PC-9 (cell line): ENCODE results near the gene VPS50. TPM values are rescaled to one million over a fixed set of nuclear protein-coding genes. Genes with fewer than 3 reads are reported as not detected.

Experiments
- BruUV-seq: library from RNA; stranded (reverse); fragments of 400-500 nt; replicated peaks from 2 replicates; lab custom pipeline; 2021; lab: Mats Ljungman, UMichigan
- CTCF ChIA-PET: fragments of 300-600 bp; sonication (Branson Sonifier 250); formaldehyde crosslinking; loops from one replicate; lab custom pipeline; 2022; ENCODE audit warnings: antibody characterized with exemption; lab: Charles Lee
- POLR2A ChIA-PET: fragments of 300-600 bp; sonication (Branson Sonifier 250); formaldehyde crosslinking; loops from one replicate; lab custom pipeline; 2022; ENCODE audit warnings: antibody characterized with exemption; ENCODE audit not compliant: unreplicated experiment; lab: Charles Lee
- DNase-seq, 2 experiments: peaks; one replicate each; pipeline versions ENCODE4 v3.0.0 to v3.0.0-alpha.2; 2015 to 2022; ENCODE audit warnings: mixed read lengths in 1 of 2
- H2AFZ ChIP-seq: fragments of 200-600 bp; sonication (generic); 2 replicates; pipeline ENCODE4 v1.8.1; 2017; ENCODE audit warnings: antibody characterized with exemption
- H3F3A ChIP-seq: fragments of 200-600 bp; sonication (generic); 2 replicates; pipeline ENCODE4 v1.8.1; 2017; ENCODE audit warnings: antibody characterized with exemption, mild to moderate bottlenecking, low read depth; ENCODE audit not compliant: insufficient read depth
- H3K27ac ChIP-seq: fragments of 200-600 bp; sonication (generic); 2 replicates; pipeline ENCODE4 v1.6.1; 2016; ENCODE audit warnings: mixed run types
- H3K27me3 ChIP-seq: fragments of 200-600 bp; sonication (generic); 2 replicates; pipeline ENCODE4 v1.6.1; 2016; ENCODE audit warnings: low read depth, mixed run types; ENCODE audit not compliant: insufficient read depth
- H3K36me3 ChIP-seq: fragments of 200-600 bp; sonication (generic); 2 replicates; pipeline ENCODE4 v1.6.1; 2016; ENCODE audit warnings: low read depth, mixed run types
- H3K4me1 ChIP-seq: fragments of 200-600 bp; sonication (generic); replicated peaks from 2 replicates; pipeline ENCODE4 v1.6.1; 2016; ENCODE audit warnings: mixed run types; ENCODE audit not compliant: insufficient read depth
- H3K4me2 ChIP-seq: fragments of 200-600 bp; sonication (generic); 2 replicates; pipeline ENCODE4 v1.6.1; 2017; ENCODE audit warnings: mixed run types
- H3K4me3 ChIP-seq: fragments of 200-600 bp; sonication (generic); 2 replicates; pipeline ENCODE4 v1.6.1; 2016; ENCODE audit warnings: mixed run types
- H3K79me2 ChIP-seq: fragments of 200-600 bp; sonication (generic); 2 replicates; pipeline ENCODE4 v1.6.1; 2017; ENCODE audit warnings: low read depth, mixed run types
- H3K9me2 ChIP-seq: fragments of 200-600 bp; sonication (generic); 2 replicates; pipeline ENCODE4 v1.8.1; 2017; ENCODE audit warnings: mild to moderate bottlenecking; ENCODE audit not compliant: insufficient read depth
- H3K9me3 ChIP-seq: fragments of 200-600 bp; sonication (generic); 2 replicates; pipeline ENCODE4 v1.8.1; 2016; ENCODE audit warnings: low read depth; ENCODE audit not compliant: insufficient read depth
- H4K20me1 ChIP-seq: fragments of 200-600 bp; sonication (generic); 2 replicates; pipeline ENCODE4 v1.8.1; 2017; ENCODE audit not compliant: insufficient read depth
- EZH2 ChIP-seq: fragments of 200-600 bp; sonication (generic); IDR thresholded peaks from 2 replicates; pipeline ENCODE4 v1.8.0; 2017; ENCODE audit warnings: antibody characterized with exemption, low read depth
- intact Hi-C: fragments of 100-400 bp; cut with micrococcal nuclease; formaldehyde crosslinking; loops from one replicate; pipeline ENCODE4 v1.10.0; 2022; ENCODE audit not compliant: unreplicated experiment
- total RNA-seq: library from RNA; stranded (reverse); gene quantifications from 2 replicates; pipeline ENCODE4 v1.2.3, GENCODE V29; 2021
- TF ChIP-seq, protein P1 (sequence below): fragments of 200-600 bp; sonication (generic); conservative IDR thresholded peaks from 2 replicates; pipeline ENCODE4 v1.6.1; 2017; ENCODE audit warnings: mixed run types, antibody characterized with exemption, mild to moderate bottlenecking, moderate library complexity

The VPS50 gene
- total RNA-seq, 1 experiment from 2014 or later = 32.2 TPM

DNA sequence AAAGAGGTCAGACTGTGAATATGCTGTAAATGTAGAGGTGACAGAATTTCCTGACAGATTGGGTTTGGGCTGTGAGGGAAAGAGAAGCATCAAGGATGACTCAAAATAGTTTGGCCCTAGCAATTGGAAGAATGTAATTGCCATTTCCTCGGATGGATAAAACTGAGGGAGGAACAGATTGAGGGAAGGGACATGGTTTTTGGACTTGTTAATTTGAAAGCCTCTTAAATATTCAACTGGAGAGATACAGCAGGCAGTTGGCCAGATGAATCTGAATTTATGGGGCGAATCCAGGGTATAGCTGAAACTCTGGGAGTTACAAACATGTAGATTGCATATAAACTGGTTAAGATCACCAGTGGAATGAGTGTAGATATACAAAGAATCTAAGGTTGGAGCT, 3.4 kb downstream of the VPS50 start:
- H3K9me3 ChIP-seq = no peaks in the 10 kb centered on the region
- H3K4me3 ChIP-seq = no peak overlapping the region
- H4K20me1 ChIP-seq = peaks cover 3% of the 10 kb centered on the region; the same call in 1 of the 2 replicates
- H3K4me2 ChIP-seq = no peak overlapping the region
- H3F3A ChIP-seq = peaks cover 11% of the 10 kb centered on the region; the same call in 1 of the 2 replicates
- H3K36me3 ChIP-seq = no peaks in the 10 kb centered on the region
- BruUV-seq = no TSS peak
- no peaks in the 10 kb centered on the region for H3K27me3 ChIP-seq
- CTCF ChIA-PET = no interaction called here
- no peak overlapping the region for H3K27ac ChIP-seq
- POLR2A ChIA-PET = no interaction called here
- no peak for DNase-seq
- intact Hi-C loops = no loop called here
- no peaks in the 10 kb centered on the region for H3K9me2 ChIP-seq
- H2AFZ ChIP-seq = no peak overlapping the region
- no peak for TF ChIP-seq EZH2
- TF ChIP-seq, protein P1, sequence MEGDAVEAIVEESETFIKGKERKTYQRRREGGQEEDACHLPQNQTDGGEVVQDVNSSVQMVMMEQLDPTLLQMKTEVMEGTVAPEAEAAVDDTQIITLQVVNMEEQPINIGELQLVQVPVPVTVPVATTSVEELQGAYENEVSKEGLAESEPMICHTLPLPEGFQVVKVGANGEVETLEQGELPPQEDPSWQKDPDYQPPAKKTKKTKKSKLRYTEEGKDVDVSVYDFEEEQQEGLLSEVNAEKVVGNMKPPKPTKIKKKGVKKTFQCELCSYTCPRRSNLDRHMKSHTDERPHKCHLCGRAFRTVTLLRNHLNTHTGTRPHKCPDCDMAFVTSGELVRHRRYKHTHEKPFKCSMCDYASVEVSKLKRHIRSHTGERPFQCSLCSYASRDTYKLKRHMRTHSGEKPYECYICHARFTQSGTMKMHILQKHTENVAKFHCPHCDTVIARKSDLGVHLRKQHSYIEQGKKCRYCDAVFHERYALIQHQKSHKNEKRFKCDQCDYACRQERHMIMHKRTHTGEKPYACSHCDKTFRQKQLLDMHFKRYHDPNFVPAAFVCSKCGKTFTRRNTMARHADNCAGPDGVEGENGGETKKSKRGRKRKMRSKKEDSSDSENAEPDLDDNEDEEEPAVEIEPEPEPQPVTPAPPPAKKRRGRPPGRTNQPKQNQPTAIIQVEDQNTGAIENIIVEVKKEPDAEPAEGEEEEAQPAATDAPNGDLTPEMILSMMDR = no peak
- peaks cover 8% of the 10 kb centered on the region; the same call in 1 of the 2 replicates for H3K4me1 ChIP-seq
- peaks cover 27% of the 10 kb centered on the region for H3K79me2 ChIP-seq

DNA sequence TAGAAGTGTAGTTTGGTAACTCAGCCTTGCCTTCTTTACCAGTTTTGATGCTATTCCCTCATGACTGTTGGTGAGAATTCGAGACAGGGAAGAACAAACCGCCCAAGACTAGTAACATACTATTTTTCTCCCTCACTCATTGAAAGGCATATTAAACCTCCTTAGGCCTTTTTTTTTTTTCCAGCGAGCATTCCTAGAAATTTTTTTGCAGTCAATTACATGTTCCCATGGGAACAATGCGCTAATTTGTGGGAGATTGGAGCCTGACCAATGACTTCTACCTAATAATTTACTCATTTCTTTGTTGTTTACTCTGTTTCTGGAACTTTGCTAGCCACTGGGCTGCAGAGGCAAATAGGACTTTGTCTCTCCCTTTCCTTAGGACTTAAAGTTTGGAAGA, 6.0 kb downstream of the VPS50 start:
- intact Hi-C loops = no loop called here
- BruUV-seq = no TSS peak
- Histone ChIP-seq H3K27me3 (no peaks in the 10 kb centered on the region), H3F3A (no peaks in the 10 kb centered on the region), H3K27ac (no peak overlapping the region), H3K36me3 (no peaks in the 10 kb centered on the region), H3K4me3 (no peak overlapping the region), H4K20me1 (peaks cover 3% of the 10 kb centered on the region; the same call in 1 of the 2 replicates), H3K9me2 (no peaks in the 10 kb centered on the region), H3K4me2 (no peak overlapping the region), H3K79me2 (peaks cover 21% of the 10 kb centered on the region), H3K4me1 (no peaks in the 10 kb centered on the region; the same call in 1 of the 2 replicates), H3K9me3 (no peaks in the 10 kb centered on the region), H2AFZ (no peak overlapping the region)
- ChIA-PET POLR2A (no interaction called here), CTCF (no interaction called here)
- no peak for DNase-seq
- no peak for TF ChIP-seq EZH2
- TF ChIP-seq, protein P1 = no peak

DNA sequence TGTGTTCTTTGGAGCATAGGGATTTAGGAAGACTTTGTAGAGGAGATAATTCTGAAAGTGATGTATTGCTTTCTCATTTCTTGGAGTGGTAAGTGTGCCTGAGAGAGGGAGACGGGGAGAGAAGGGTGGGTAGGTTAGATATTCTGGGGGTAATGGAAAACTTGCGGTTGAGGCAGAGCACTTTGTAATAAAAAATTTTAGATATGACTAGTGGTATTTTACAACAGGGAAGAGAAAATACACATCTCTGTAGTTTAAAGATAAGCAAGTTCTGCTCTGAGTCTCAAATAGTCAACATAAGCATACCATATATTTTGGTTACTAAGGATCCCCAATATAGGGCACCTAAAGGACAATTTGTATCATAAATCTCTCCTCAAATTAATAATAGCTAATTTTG, 6.6 kb downstream of the VPS50 start:
- H3F3A ChIP-seq = no peaks in the 10 kb centered on the region
- no peaks in the 10 kb centered on the region for H3K9me3 ChIP-seq
- H3K4me2 ChIP-seq = no peak overlapping the region
- H3K4me1 ChIP-seq = no peaks in the 10 kb centered on the region; the same call in 1 of the 2 replicates
- no peaks in the 10 kb centered on the region for H3K9me2 ChIP-seq
- H4K20me1 ChIP-seq = peaks cover 3% of the 10 kb centered on the region; the same call in 1 of the 2 replicates
- CTCF ChIA-PET = no interaction called here
- no peak overlapping the region for H3K4me3 ChIP-seq
- intact Hi-C loops = no loop called here
- H3K79me2 ChIP-seq = peaks cover 15% of the 10 kb centered on the region
- no peak overlapping the region for H3K27ac ChIP-seq
- no peak for DNase-seq
- POLR2A ChIA-PET = no interaction called here
- H3K36me3 ChIP-seq = no peaks in the 10 kb centered on the region
- H3K27me3 ChIP-seq = no peaks in the 10 kb centered on the region
- no TSS peak for BruUV-seq
- H2AFZ ChIP-seq = no peak overlapping the region
- TF ChIP-seq, protein P1 = no peak
- TF ChIP-seq EZH2 = no peak
